HCT116 (cell line): ENCODE data around the gene WNT5B. TPM values are rescaled to one million over a fixed set of nuclear protein-coding genes. Genes with fewer than 3 reads are reported as not detected.

Experiments
- ATAC-seq: fragments of 200-7000 bp; cut with Tn5 transposase; 2 replicates; pipeline ENCODE4 v1.9.1; 2020; ENCODE audit warnings: mild to moderate bottlenecking, moderate library complexity
- BruUV-seq: library from RNA; stranded (reverse); fragments of 400-500 nt; replicated peaks from 2 replicates; lab custom pipeline; 2021; lab: Mats Ljungman, UMichigan
- CTCF ChIA-PET: fragments of 300-600 bp; sonication (Branson Sonifier 250); formaldehyde crosslinking; loops from one replicate; lab custom pipeline; 2021; ENCODE audit warnings: antibody characterized with exemption; lab: Charles Lee
- POLR2A ChIA-PET: fragments of 300-600, 350-600 bp; sonication (Branson Sonifier 250); formaldehyde crosslinking; loops from one replicate; lab custom pipeline; 2021; ENCODE audit warnings: antibody characterized with exemption; lab: Charles Lee
- RAD21 ChIA-PET, 2 experiments: fragments of 300-600 bp; sonication (Branson Sonifier 250); formaldehyde crosslinking; loops; one replicate each; lab custom pipeline; 2023; ENCODE audit warnings: low total read pairs in 2 of 2; ENCODE audit not compliant: uncharacterized antibody in 2 of 2, unreplicated experiment in 2 of 2, low non-redundant PET in 1 of 2; lab: Charles Lee
- DNase-seq: peaks from one replicate; pipeline ENCODE4 v3.0.0-alpha.2; 2010; ENCODE audit warnings: low read depth, low spot score
- H2AFZ ChIP-seq: fragments of 200-600 bp; shearing (Covaris generic), sonication (generic); 2 replicates; pipeline ENCODE4 v1.6.1; 2017; ENCODE audit warnings: low read depth, mixed run types, mixed read lengths, antibody characterized with exemption, low read length; ENCODE audit not compliant: poor library complexity, severe bottlenecking
- H3K27ac ChIP-seq: 2 replicates; pipeline ENCODE4 v1.5.1; 2012; ENCODE audit warnings: low read depth, low read length
- H3K27me3 ChIP-seq: fragments of 200-600 bp; sonication (generic); 2 replicates; pipeline ENCODE4 v1.6.1; 2016; ENCODE audit warnings: mixed run types, low read length, mixed read lengths; ENCODE audit not compliant: insufficient read depth
- H3K36me3 ChIP-seq, 2 experiments: fragments of 200-500 bp in 1 of 2; fragments of 200-600 bp in 1 of 2; sonication (Bioruptor generic) in 1 of 2; sonication (generic) in 1 of 2; 2 replicates each; pipeline versions ENCODE4 v1.5.1 to v1.6.1; 2014 to 2016; ENCODE audit warnings: low read length in 2 of 2, inconsistent platforms in 1 of 2, mixed read lengths in 1 of 2, mixed run types in 1 of 2; ENCODE audit not compliant: insufficient read depth in 2 of 2, control insufficient read depth in 1 of 2
- H3K4me1 ChIP-seq, 2 experiments: fragments of 200-600 bp in 1 of 2; sonication (generic) in 1 of 2; 2 replicates each; pipeline versions ENCODE4 v1.5.1 to v1.6.1; 2012 to 2017; ENCODE audit warnings: low read length in 2 of 2, inconsistent platforms in 1 of 2, mild to moderate bottlenecking in 1 of 2, mixed read lengths in 1 of 2, mixed run types in 1 of 2, moderate library complexity in 1 of 2; ENCODE audit not compliant: insufficient read depth in 2 of 2, control insufficient read depth in 1 of 2
- H3K4me2 ChIP-seq: fragments of 200-600 bp; sonication (generic); 2 replicates; pipeline ENCODE4 v1.6.1; 2017; ENCODE audit warnings: mixed run types, low read length, mixed read lengths
- H3K4me3 ChIP-seq, 2 experiments: fragments of 200-600 bp in 1 of 2; sonication (generic) in 1 of 2; replicated peaks in 1 of 2; 2 replicates each; pipeline ENCODE4 v1.5.1; 2011 to 2016; ENCODE audit warnings: low read length in 2 of 2, control low read depth in 1 of 2, low read depth in 1 of 2, mild to moderate bottlenecking in 1 of 2, mixed read lengths in 1 of 2, mixed run types in 1 of 2
- H3K79me2 ChIP-seq: fragments of 200-600 bp; sonication (generic); 2 replicates; pipeline ENCODE4 v1.6.1; 2017; ENCODE audit warnings: mild to moderate bottlenecking, mixed run types, low read length, moderate library complexity, mixed read lengths; ENCODE audit not compliant: insufficient read depth
- H3K9ac ChIP-seq: fragments of 200-600 bp; sonication (generic); 2 replicates; pipeline ENCODE4 v1.6.1; 2016; ENCODE audit warnings: low read length, mixed read lengths
- H3K9me2 ChIP-seq: fragments of 200-600 bp; sonication (generic), shearing (Covaris generic); 2 replicates; pipeline ENCODE4 v1.6.1; 2017; ENCODE audit warnings: mixed run types, mild to moderate bottlenecking, moderate library complexity; ENCODE audit not compliant: insufficient read depth
- H3K9me3 ChIP-seq, 2 experiments: fragments of 200-500 bp in 1 of 2; fragments of 200-600 bp in 1 of 2; sonication (Bioruptor generic) in 1 of 2; sonication (generic) in 1 of 2; 2 replicates each; pipeline ENCODE4 v1.6.1; 2014 to 2017; ENCODE audit warnings: low read length in 2 of 2, mixed read lengths in 2 of 2, inconsistent platforms in 1 of 2, low read depth in 1 of 2, mild to moderate bottlenecking in 1 of 2, mixed run types in 1 of 2, moderate library complexity in 1 of 2; ENCODE audit not compliant: control insufficient read depth in 1 of 2, insufficient read depth in 1 of 2
- H4K20me1 ChIP-seq: fragments of 200-600 bp; sonication (generic), shearing (Covaris generic); 2 replicates; pipeline ENCODE4 v1.6.1; 2017; ENCODE audit warnings: mixed run types, mild to moderate bottlenecking, moderate library complexity; ENCODE audit not compliant: insufficient read depth
- ATF3 ChIP-seq: IDR thresholded peaks from 2 replicates; pipeline ENCODE4 v1.6.1; 2012
- CEBPB ChIP-seq: IDR thresholded peaks from 2 replicates; pipeline ENCODE4 v1.6.1; 2012; ENCODE audit warnings: low read depth
- CTCF ChIP-seq, 3 experiments: fragments of 200-600 bp in 1 of 3; sonication (generic) in 1 of 3; IDR thresholded peaks in 2 of 3; conservative IDR thresholded peaks in 1 of 3; 2 replicates each; pipeline ENCODE4 v1.5.1; 2012 to 2017; ENCODE audit warnings: low read depth in 2 of 3, low read length in 2 of 3, antibody characterized with exemption in 1 of 3, borderline replicate concordance in 1 of 3, control low read depth in 1 of 3, mild to moderate bottlenecking in 1 of 3, mixed read lengths in 1 of 3, mixed run types in 1 of 3, moderate library complexity in 1 of 3; ENCODE audit not compliant: insufficient read depth in 1 of 3
- EGR1 ChIP-seq: IDR thresholded peaks from 2 replicates; pipeline ENCODE4 v1.6.1; 2012; ENCODE audit warnings: low read depth
- ELF1 ChIP-seq: IDR thresholded peaks from 2 replicates; pipeline ENCODE4 v1.6.1; 2012; ENCODE audit warnings: low read depth, borderline replicate concordance
- EZH2 ChIP-seq: fragments of 200-600 bp; sonication (generic); IDR thresholded peaks from 2 replicates; pipeline ENCODE4 v1.6.1; 2017; ENCODE audit warnings: antibody characterized with exemption, mixed run types
- EZH2phosphoT487 ChIP-seq: fragments of 200-600 bp; IDR thresholded peaks from 2 replicates; pipeline ENCODE4 v1.6.1; 2018; ENCODE audit warnings: antibody characterized with exemption, borderline replicate concordance
- FOSL1 ChIP-seq: IDR thresholded peaks from 2 replicates; pipeline ENCODE4 v1.6.1; 2012; ENCODE audit warnings: low read depth
- JUND ChIP-seq: IDR thresholded peaks from 2 replicates; pipeline ENCODE4 v1.6.1; 2012
- POLR2A ChIP-seq: IDR thresholded peaks from 2 replicates; pipeline ENCODE4 v1.7.0; 2011; ENCODE audit warnings: borderline replicate concordance; ENCODE audit not compliant: insufficient read depth, insufficient read length; ENCODE audit errors: extremely low read depth
- POLR2AphosphoS5 ChIP-seq: IDR thresholded peaks from 2 replicates; pipeline ENCODE4 v1.6.1; 2011; ENCODE audit warnings: mild to moderate bottlenecking, low read depth, low read length, moderate library complexity
- SIN3A ChIP-seq: IDR thresholded peaks from 2 replicates; pipeline ENCODE4 v1.6.1; 2012; ENCODE audit warnings: low read depth
- SP1 ChIP-seq: IDR thresholded peaks from 2 replicates; pipeline ENCODE4 v1.6.1; 2012; ENCODE audit warnings: low read depth
- SRF ChIP-seq: IDR thresholded peaks from 2 replicates; pipeline ENCODE4 v1.6.1; 2012; ENCODE audit warnings: low read depth
- TCF7L2 ChIP-seq: IDR thresholded peaks from 2 replicates; pipeline ENCODE4 v1.7.0; 2011; ENCODE audit warnings: borderline replicate concordance, inconsistent platforms; ENCODE audit not compliant: insufficient read depth, insufficient read length; ENCODE audit errors: extremely low read depth
- ZFX ChIP-seq: fragments of 450-650 bp; IDR thresholded peaks from 2 replicates; pipeline ENCODE4 v1.6.1; 2017
- ZNF274 ChIP-seq: fragments of 200-500 bp; sonication (Bioruptor generic); IDR thresholded peaks from 2 replicates; pipeline ENCODE4 v1.6.1; 2014; ENCODE audit warnings: mild to moderate bottlenecking, low read depth, low read length, inconsistent platforms
- intact Hi-C: fragments of 100-400 bp; cut with micrococcal nuclease; formaldehyde crosslinking; loops from 2 replicates; pipeline ENCODE4 v1.10.0; 2022
- total RNA-seq: library from RNA; stranded (reverse); gene quantifications from one replicate; pipeline ENCODE4 v1.2.1, GENCODE V29; 2021; ENCODE audit not compliant: unreplicated experiment
- TF ChIP-seq, protein P1 (sequence below): IDR thresholded peaks from 2 replicates; pipeline ENCODE4 v1.6.1; 2012; ENCODE audit warnings: low read depth
- TF ChIP-seq, protein P2 (sequence below): IDR thresholded peaks from 2 replicates; pipeline ENCODE4 v1.6.1; 2011; ENCODE audit warnings: mild to moderate bottlenecking, low read length, moderate library complexity; ENCODE audit not compliant: insufficient replicate concordance; ENCODE audit errors: extremely low read depth

Gene WNT5B
- total RNA-seq, 1 experiment from 2014 or later = 0.52 TPM

- no peak for DNase-seq
- Histone ChIP-seq H2AFZ (peak overlapping the region; percentile 4), H3K9me2 (no peaks in the 10 kb centered on the region), H3K9ac (no peak overlapping the region; the same call in 1 of the 2 replicates), H3K9me3 (no peaks in the 10 kb centered on the region), H3K4me2 (peak overlapping the region; percentile 98), H4K20me1 (no peaks in the 10 kb centered on the region), H3K27me3 (no peaks in the 10 kb centered on the region), H3K27ac (peak overlapping the region; percentile 79), H3K4me1 (peaks cover 0 to 28% of the 10 kb centered on the region in 2 experiments; a peak in 2 of 4 replicates), H3K79me2 (no peaks in the 10 kb centered on the region), H3K4me3 (peak overlapping the region; percentile 59 to 65), H3K36me3 (no peaks in the 10 kb centered on the region)
- ATAC-seq = peak; percentile 4
- intact Hi-C loops = loop anchor here (2.0 kb wide), 1 partner anchor 27 kb away; the partner anchor contains the start of gene ADIPOR2
- ChIA-PET CTCF (interaction anchor here (1.7 kb wide), 1 partner anchor 127 kb away, joined by 5 read pairs; no protein-coding TSS in a partner anchor), RAD21 (no interaction called here), POLR2A (no interaction called here)
- no TSS peak for BruUV-seq
- no peak for TF ChIP-seq CEBPB
- no peak for TF ChIP-seq CTCF (IDR thresholded peaks at IDR 0.05 in 2 of 3, conservative IDR thresholded peaks at IDR 0.05 in 1 of 3; ENCODE audit: borderline replicate concordance in 1 of 3, insufficient read depth in 1 of 3, low read depth in 2 of 3, low read length in 2 of 3)
- TF ChIP-seq JUND = no peak
- no peak for TF ChIP-seq ZFX
- TF ChIP-seq ATF3 = no peak
- no peak for TF ChIP-seq SRF
- no peak for TF ChIP-seq TCF7L2
- no peak for TF ChIP-seq ELF1
- TF ChIP-seq, protein P1, sequence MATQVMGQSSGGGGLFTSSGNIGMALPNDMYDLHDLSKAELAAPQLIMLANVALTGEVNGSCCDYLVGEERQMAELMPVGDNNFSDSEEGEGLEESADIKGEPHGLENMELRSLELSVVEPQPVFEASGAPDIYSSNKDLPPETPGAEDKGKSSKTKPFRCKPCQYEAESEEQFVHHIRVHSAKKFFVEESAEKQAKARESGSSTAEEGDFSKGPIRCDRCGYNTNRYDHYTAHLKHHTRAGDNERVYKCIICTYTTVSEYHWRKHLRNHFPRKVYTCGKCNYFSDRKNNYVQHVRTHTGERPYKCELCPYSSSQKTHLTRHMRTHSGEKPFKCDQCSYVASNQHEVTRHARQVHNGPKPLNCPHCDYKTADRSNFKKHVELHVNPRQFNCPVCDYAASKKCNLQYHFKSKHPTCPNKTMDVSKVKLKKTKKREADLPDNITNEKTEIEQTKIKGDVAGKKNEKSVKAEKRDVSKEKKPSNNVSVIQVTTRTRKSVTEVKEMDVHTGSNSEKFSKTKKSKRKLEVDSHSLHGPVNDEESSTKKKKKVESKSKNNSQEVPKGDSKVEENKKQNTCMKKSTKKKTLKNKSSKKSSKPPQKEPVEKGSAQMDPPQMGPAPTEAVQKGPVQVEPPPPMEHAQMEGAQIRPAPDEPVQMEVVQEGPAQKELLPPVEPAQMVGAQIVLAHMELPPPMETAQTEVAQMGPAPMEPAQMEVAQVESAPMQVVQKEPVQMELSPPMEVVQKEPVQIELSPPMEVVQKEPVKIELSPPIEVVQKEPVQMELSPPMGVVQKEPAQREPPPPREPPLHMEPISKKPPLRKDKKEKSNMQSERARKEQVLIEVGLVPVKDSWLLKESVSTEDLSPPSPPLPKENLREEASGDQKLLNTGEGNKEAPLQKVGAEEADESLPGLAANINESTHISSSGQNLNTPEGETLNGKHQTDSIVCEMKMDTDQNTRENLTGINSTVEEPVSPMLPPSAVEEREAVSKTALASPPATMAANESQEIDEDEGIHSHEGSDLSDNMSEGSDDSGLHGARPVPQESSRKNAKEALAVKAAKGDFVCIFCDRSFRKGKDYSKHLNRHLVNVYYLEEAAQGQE = no peak
- TF ChIP-seq, protein P2, sequence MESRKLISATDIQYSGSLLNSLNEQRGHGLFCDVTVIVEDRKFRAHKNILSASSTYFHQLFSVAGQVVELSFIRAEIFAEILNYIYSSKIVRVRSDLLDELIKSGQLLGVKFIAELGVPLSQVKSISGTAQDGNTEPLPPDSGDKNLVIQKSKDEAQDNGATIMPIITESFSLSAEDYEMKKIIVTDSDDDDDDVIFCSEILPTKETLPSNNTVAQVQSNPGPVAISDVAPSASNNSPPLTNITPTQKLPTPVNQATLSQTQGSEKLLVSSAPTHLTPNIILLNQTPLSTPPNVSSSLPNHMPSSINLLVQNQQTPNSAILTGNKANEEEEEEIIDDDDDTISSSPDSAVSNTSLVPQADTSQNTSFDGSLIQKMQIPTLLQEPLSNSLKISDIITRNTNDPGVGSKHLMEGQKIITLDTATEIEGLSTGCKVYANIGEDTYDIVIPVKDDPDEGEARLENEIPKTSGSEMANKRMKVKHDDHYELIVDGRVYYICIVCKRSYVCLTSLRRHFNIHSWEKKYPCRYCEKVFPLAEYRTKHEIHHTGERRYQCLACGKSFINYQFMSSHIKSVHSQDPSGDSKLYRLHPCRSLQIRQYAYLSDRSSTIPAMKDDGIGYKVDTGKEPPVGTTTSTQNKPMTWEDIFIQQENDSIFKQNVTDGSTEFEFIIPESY = no peak
- TF ChIP-seq EZH2 = no peak
- no peak for TF ChIP-seq SIN3A
- TF ChIP-seq EGR1 = no peak
- TF ChIP-seq POLR2A = no peak
- TF ChIP-seq EZH2phosphoT487 = no peak
- TF ChIP-seq FOSL1 = no peak
- TF ChIP-seq SP1 = no peak
- no peak for TF ChIP-seq ZNF274
- TF ChIP-seq POLR2AphosphoS5 = no peak
Observed at GRCh38 chr12:1663440-1664132, 34.6 kb downstream of the WNT5B start.
